B cell (primary cell): ENCODE results near the gene ATRAID. TPM values are rescaled to one million over a fixed set of nuclear protein-coding genes. Genes with fewer than 3 reads are reported as not detected.

ENCODE experiments used
- ATAC-seq: fragments of 200-7000 bp; cut with Tn5 transposase; one replicate; pipeline ENCODE4 v1.10.0; 2021; ENCODE audit warnings: low read depth, mild to moderate bottlenecking, moderate number of reproducible peaks, moderate library complexity
- CTCF ChIA-PET: fragments of 350-600 bp; sonication (Branson Sonifier 250); formaldehyde crosslinking; loops from one replicate; lab custom pipeline; 2021; ENCODE audit warnings: antibody characterized with exemption, inconsistent platforms; lab: Charles Lee
- POLR2A ChIA-PET: fragments of 350-600 bp; sonication (Branson Sonifier 250); formaldehyde crosslinking; loops from one replicate; lab custom pipeline; 2021; ENCODE audit warnings: antibody characterized with exemption; lab: Charles Lee
- DNase-seq: peaks from one replicate; pipeline ENCODE4 v3.0.0; 2013
- H2AFZ ChIP-seq: 2 replicates; pipeline ENCODE4 v1.6.1; 2012; ENCODE audit warnings: mild to moderate bottlenecking, low read depth, low read length; ENCODE audit not compliant: insufficient read depth, poor library complexity, severe bottlenecking
- H3K27ac ChIP-seq, 2 donors: 1 replicate in 1 of 2; 2 replicates in 1 of 2; pipeline ENCODE4 v1.5.1; 2012 to 2013; ENCODE audit warnings: low read length in 2 of 2, mild to moderate bottlenecking in 2 of 2, moderate library complexity in 1 of 2
- H3K27me3 ChIP-seq, 4 experiments: fragments of 200-600 bp in 1 of 4; sonication (generic) in 1 of 4; replicated peaks in 1 of 4; 1 replicate in 2 of 4; 2 replicates in 2 of 4; pipeline versions ENCODE4 v1.6.1 to v1.7.0; 2013 to 2016; ENCODE audit warnings: low read length in 3 of 4, mild to moderate bottlenecking in 2 of 4, mixed read lengths in 1 of 4, moderate library complexity in 1 of 4; ENCODE audit not compliant: insufficient read depth in 4 of 4, control insufficient read depth in 3 of 4; ENCODE audit errors: control extremely low read depth in 1 of 4
- H3K36me3 ChIP-seq, 2 experiments: replicated peaks in 1 of 2; 1 replicate in 1 of 2; 2 replicates in 1 of 2; pipeline versions ENCODE4 v1.6.1 to v1.7.1; 2013; ENCODE audit warnings: low read length in 1 of 2; ENCODE audit not compliant: insufficient read depth in 2 of 2, control insufficient read depth in 1 of 2; ENCODE audit errors: control extremely low read depth in 1 of 2, extremely low read depth in 1 of 2
- H3K4me1 ChIP-seq, 2 donors: fragments of 200-600 bp in 1 of 2; sonication (generic) in 1 of 2; 1 replicate in 1 of 2; 2 replicates in 1 of 2; pipeline versions ENCODE4 v1.5.1 to v1.6.1; 2013 to 2017; ENCODE audit warnings: low read length in 2 of 2; ENCODE audit not compliant: control insufficient read depth in 2 of 2, insufficient read depth in 2 of 2
- H3K4me2 ChIP-seq: replicated peaks from 2 replicates; pipeline ENCODE3; 2012; ENCODE audit warnings: mild to moderate bottlenecking, low read depth, low read length; ENCODE audit not compliant: poor library complexity, severe bottlenecking
- H3K4me3 ChIP-seq, 5 experiments: fragments of 200-600 bp in 1 of 5; sonication (generic) in 1 of 5; 1 replicate in 3 of 5; 2 replicates in 2 of 5; pipeline versions ENCODE4 v1.5.1 to v1.7.0; 2011 to 2016; ENCODE audit warnings: low read length in 4 of 5, mild to moderate bottlenecking in 4 of 5, low read depth in 2 of 5, control low read depth in 1 of 5, moderate library complexity in 1 of 5; ENCODE audit not compliant: insufficient read depth in 1 of 5; ENCODE audit errors: control extremely low read depth in 1 of 5, extremely low read depth in 1 of 5
- H3K79me2 ChIP-seq: fragments of 200-600 bp; sonication (generic); one replicate; pipeline ENCODE4 v1.6.0; 2016; ENCODE audit warnings: low read length; ENCODE audit not compliant: control insufficient read depth, insufficient read depth
- H3K9ac ChIP-seq: fragments of 200-600 bp; sonication (generic); 2 replicates; pipeline ENCODE4 v1.6.1; 2017; ENCODE audit warnings: mild to moderate bottlenecking, low read length, moderate library complexity
- H3K9me3 ChIP-seq, 3 donors: one replicate each; pipeline versions ENCODE4 v1.6.1 to v1.7.1; 2013; ENCODE audit warnings: low read length in 2 of 3; ENCODE audit not compliant: control insufficient read depth in 2 of 3, insufficient read depth in 1 of 3; ENCODE audit errors: control extremely low read depth in 1 of 3
- H4K20me1 ChIP-seq: 2 replicates; pipeline ENCODE4 v1.6.0; 2012; ENCODE audit warnings: mild to moderate bottlenecking, low read length; ENCODE audit not compliant: insufficient read depth, control insufficient read depth, poor library complexity, severe bottlenecking
- H3K27ac Mint-ChIP-seq: one replicate; pipeline ENCODE4 v1.8.0; 2021; ENCODE audit warnings: mixed read lengths
- H3K27me3 Mint-ChIP-seq: one replicate; pipeline ENCODE4 v1.8.0; 2021; ENCODE audit warnings: mixed read lengths
- H3K4me1 Mint-ChIP-seq: one replicate; pipeline ENCODE4 v1.8.0; 2021; ENCODE audit warnings: mixed read lengths
- H3K4me3 Mint-ChIP-seq: one replicate; pipeline ENCODE4 v1.8.0; 2021; ENCODE audit warnings: mixed read lengths
- H3K9me3 Mint-ChIP-seq: one replicate; pipeline ENCODE4 v1.8.0; 2022; ENCODE audit warnings: mixed read lengths; ENCODE audit not compliant: insufficient read depth
- CTCF ChIP-seq: fragments of 200-600 bp; IDR thresholded peaks from one replicate; pipeline ENCODE4 v1.8.0; 2022; ENCODE audit warnings: antibody characterized with exemption, mild to moderate bottlenecking
- EZH2 ChIP-seq: IDR thresholded peaks from 2 replicates; pipeline ENCODE4 v1.6.1; 2012; ENCODE audit warnings: borderline replicate concordance, low read depth, mild to moderate bottlenecking, moderate library complexity, low read length; ENCODE audit not compliant: insufficient read depth, poor library complexity, severe bottlenecking
- WGBS: methylation state at CpG from one replicate; pipeline ENCODE4 v1.1.5; 2013; ENCODE audit warnings: missing lambda C conversion rate; ENCODE audit not compliant: insufficient coverage; 5-methylcytosine and 5-hydroxymethylcytosine counted together
- intact Hi-C: fragments of 100-400 bp; cut with micrococcal nuclease; formaldehyde crosslinking; loops from one replicate; pipeline ENCODE4 v1.10.0; 2022
- polyA plus RNA-seq: library from polyadenylated mRNA; depleted of rRNA; stranded (reverse); fragments of >200 nt; gene quantifications from 2 replicates; pipeline ENCODE4 v1.2.3, GENCODE V29; 2012
- total RNA-seq, 2 donors: library from RNA; stranded (reverse); fragments of 120-200 nt in 1 of 2; gene quantifications; 1 replicate in 1 of 2; 2 replicates in 1 of 2; pipeline versions ENCODE4 v1.2.3 to v1.2.4, GENCODE V29; 2013 to 2022

Gene ATRAID
- total and polyA plus RNA-seq, 2 donors (not counting 1 experiment from before 2014, with no cell fraction given), result 88.8 to 117 TPM

- H3K27ac Mint-ChIP-seq, result peak overlapping the region; percentile 12
- Histone ChIP-seq H3K9ac (peak overlapping the region; percentile 74), H4K20me1 (no peaks in the 10 kb centered on the region), H3K4me3 (peak overlapping the region; percentile 23 to 68 (median 64)), H3K4me2 (peak overlapping the region; percentile 99), H3K27me3 (peaks cover 0 to 75% (median 36%) of the 10 kb centered on the region in 4 experiments), H3K27ac (peak overlapping the region in 1 of 2 donors; percentile 59), H3K4me1 (peaks cover 35 to 38% of the 10 kb centered on the region in 2 donors), H3K9me3 (peaks cover 0 to 4% (median 0%) of the 10 kb centered on the region in 3 donors), H3K79me2 (no peaks in the 10 kb centered on the region), H3K36me3 (no peaks in the 10 kb centered on the region), H2AFZ (peak overlapping the region; percentile 91)
- peaks cover 35% of the 10 kb centered on the region for H3K4me1 Mint-ChIP-seq
- WGBS, result 2% methylated on average over 23 of the region's 38 CpGs
- intact Hi-C loops, result loop anchor here (5.0 kb wide), 1 partner anchor 38 kb away; no protein-coding TSS in a partner anchor
- ATAC-seq (peak; percentile 37), DNase-seq (no peak)
- ChIA-PET POLR2A (interaction anchor here (1.1 kb wide), 1 partner anchor 16 kb away, joined by 3 read pairs; no protein-coding TSS in a partner anchor), CTCF (interaction anchor here (0.7 to 6.0 kb wide), 8 partner anchors 9 to 303 kb away, joined by 3 to 50 read pairs (median 5); partner anchors contain the start of genes ATRAID and SLC5A6)
- TF ChIP-seq EZH2 (peak; percentile 45), CTCF (no peak)
- H3K9me3 Mint-ChIP-seq, result no peaks in the 10 kb centered on the region
- peak overlapping the region; percentile 94 for H3K4me3 Mint-ChIP-seq
- peaks cover 45% of the 10 kb centered on the region for H3K27me3 Mint-ChIP-seq
These were observed 52.5 kb downstream of the ATRAID start for GRCh38 chr2:27264253-27264752.
